Effector CD4-positive, alpha-beta T cell (primary cell): Measurements from ENCODE around the gene S100A4.
"Not testable (repeated sequence)": the region's sequence is repeated elsewhere in the genome, so short reads cannot be mapped to it uniquely, and the experiment has no call there.

Experiments
- DNase-seq: peaks from one replicate; pipeline ENCODE4 v3.0.0-alpha.2; 2020

The S100A4 gene

DNA sequence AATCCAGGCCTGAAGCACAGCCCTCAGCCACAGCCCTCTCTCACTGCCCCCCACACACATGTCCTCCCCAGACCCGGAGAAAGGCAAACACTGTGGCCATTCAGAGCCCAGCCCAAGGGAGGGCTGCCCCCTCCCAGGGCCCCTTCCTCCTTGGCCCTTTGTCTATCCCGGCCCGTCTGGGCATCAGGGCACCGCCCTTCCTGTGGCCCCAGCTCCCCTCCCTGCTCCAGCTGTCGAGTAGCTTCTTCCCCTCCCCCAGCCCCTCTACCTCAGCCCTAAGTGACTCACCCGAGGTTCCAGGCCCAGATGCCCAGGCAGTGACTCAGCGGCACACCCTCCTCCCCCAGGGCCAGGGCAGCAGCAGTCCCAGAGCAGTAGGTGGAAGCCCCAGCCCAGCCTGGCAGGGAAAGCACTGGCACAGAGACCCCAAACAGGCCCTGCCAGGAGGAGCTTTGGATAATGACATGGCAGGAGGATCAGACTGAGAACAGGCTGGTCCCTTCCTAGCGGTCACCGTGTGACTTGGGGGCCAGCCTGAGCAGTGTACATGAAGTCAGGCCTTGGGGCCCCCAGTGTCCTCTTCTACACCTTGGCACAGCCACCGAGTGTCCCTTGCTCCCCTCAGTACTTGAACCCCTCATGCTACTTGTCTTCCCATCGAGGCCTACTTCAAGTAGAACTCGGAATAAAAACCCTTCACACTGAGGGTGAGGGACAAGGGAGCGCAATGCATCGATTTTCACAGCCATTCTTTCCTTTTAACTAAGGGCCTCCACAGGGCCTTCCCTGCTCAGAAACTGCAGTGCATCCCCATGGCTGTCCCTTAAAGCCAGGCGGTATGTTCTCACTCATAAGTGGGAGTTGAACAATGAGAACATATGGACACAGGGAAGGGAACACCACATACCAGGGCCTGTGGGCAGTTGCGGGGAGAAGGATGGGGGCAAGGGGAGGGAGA lies 21.1 kb upstream of the S100A4 start:
- peak; percentile 65 for DNase-seq

- no peak for DNase-seq
Observed at GRCh38 chr1:153565529-153566374, 20.1 kb upstream of the S100A4 start, which contains the start of gene S100A2. Gene S100A2 (minus strand): TSS chr1:153565844. CDS start chr1:153563877, 1,967 bp downstream.

DNA sequence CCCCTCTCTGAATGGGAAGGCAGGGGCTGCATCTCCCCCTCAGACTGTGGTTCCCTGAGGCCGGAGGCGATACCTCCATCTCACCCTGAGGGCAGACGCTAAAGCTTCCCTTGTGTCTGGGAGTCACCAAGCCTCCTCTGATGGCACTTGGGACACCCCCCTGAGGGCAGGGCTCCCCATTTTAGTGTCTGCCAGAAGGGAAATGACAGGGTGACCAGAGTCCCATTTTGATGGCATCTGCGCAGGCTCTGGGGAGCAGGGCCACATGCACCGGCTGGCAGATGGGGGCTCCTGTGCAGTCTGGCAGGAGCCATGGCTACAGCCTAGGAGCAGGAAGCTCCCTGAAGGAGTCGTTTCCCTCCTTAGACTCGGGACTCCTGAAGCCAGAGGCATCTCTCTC lies 18.4 kb upstream of the S100A4 start:
- no peak for DNase-seq

DNA sequence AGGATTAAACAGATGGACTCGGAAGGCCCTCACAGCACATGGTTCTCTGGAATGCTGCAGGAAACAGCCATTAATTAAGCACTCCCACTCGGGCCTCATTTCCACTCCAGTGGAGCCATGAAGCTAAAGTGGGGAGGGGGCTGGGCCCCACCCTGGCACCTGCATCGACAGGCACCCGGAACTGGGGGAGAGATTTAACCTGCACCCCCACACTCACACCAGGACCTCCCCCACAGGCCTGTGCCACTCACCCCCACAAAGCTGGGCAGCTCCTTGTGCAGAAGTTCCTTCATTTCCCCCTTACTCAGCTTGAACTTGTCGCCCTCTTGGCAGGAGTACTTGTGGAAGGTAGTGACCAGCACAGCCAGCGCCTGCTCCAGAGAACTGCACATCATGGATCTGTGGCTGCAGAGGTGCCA lies 17.9 kb upstream of the S100A4 start:
- no peak for DNase-seq

DNA sequence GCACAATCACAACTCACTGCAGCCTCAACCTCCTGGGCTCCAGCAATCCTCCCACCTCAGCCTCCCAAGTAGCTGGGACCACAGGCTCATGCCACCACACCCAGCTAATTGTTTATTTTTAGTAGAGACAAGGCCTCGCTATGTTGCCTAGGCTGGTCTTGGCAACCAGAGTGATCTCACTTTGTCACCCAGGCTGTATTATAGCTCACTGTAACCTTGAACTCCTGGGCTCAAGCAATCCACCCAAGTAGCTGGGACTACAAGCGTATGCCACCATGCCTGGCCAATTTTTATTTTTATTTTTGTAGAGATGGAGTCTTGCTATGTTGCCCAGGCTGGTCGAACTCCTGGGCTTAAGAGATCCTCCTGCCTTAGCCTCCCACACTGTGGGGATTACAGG lies 16.4 kb upstream of the S100A4 start:
- DNase-seq: not testable (repeated sequence)

GRCh38 chr1:153561466-153561985 lies 15.9 kb upstream of the S100A4 start:
- DNase-seq: no peak

- DNase-seq: no peak
Observed at GRCh38 chr1:153560771-153561465, 15.3 kb upstream of the S100A4 start.

GRCh38 chr1:153560241-153560640 lies 14.6 kb upstream of the S100A4 start:
- no peak for DNase-seq

GRCh38 chr1:153557877-153558276 lies 12.3 kb upstream of the S100A4 start:
- no peak for DNase-seq

- no peak for DNase-seq
Observed at GRCh38 chr1:153556348-153556747, 10.7 kb upstream of the S100A4 start.

DNA sequence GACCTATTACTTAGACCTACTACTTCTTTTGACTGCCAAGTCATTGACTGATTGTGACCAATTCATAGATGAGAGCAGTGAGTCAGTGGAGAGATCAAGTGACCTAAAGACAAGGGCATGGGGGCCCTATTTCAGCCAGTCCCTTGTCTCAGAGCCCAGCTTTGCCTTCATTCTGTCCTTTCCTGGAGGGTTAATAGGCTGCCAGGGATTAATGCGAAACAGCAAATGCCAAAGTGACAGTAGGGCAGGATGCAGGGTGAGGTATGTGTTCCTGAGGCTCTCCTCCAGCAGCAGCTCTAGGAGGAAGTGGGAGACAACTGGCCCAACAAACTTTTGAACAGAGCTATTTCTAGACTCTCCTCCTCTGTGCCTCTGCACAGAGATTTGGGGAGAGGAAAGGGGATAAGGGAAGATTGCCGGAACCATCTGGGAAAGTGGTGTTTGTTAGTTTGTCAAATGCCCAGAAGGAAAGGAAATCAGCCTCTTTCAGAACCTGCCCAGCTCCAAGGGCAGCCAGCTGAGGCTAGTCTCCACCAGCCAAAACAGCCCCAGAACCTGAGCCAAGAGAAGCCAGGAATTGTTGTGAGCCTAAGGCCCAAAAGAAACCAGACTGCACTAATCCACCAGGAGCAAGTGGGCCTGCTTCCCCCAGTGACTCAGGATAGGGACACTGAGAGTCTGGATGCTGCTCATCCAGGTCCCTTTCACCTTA lies 8.4 kb upstream of the S100A4 start:
- DNase-seq: no peak

DNA sequence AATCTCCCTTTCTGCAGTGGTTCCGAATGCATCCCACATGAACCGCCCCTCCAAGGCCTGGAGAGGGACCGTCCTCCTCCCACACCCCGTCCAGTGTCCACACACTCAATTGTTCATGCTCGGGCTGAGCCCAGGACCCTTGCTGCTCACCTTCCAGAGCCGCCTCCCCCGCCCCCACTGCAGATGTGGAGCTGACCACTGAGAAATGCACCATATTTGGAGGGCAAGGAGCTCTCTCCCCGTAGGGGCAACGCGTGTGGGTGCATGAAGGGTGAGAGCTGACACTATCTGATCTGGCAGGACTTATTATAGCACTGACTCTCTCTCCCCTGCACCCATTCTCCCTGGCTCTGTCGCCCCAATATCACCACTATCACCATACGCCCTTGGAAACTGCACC lies 7.5 kb upstream of the S100A4 start:
- DNase-seq: no peak

- no peak for DNase-seq
Observed at GRCh38 chr1:153552335-153552734, 6.7 kb upstream of the S100A4 start.

DNA sequence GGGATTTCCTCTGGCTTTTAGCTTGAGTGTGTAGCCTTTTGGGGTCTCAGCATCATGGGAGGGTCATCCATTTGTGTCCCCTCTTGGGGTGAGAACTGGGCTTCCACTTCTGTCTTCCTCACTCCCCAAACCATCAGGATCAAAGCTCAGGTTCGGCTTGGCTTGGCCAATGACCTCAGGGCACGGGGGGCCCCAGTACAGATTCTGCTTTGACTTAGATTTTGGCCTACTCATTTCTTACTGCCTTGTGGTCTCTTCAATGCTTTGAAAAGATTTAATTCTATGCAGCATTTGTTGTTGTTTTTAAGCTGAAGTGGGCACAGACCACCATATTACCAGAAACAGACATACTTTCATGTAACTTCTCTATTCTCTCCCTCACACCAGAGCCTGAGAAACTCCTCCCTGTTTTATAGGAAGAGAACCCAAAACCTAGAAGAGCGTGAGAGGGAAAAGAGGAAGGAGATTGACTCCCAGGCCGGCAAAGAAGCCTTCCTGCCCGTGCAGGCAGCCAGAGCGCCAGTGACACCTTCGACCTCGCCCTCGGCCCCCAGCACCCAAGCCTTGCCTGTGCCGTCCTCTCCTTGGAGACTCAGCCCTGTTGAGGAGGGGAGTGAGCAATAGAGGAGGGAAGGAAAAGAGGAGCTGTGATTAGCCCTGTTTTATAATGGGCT lies 5.4 kb upstream of the S100A4 start:
- no peak for DNase-seq

DNA sequence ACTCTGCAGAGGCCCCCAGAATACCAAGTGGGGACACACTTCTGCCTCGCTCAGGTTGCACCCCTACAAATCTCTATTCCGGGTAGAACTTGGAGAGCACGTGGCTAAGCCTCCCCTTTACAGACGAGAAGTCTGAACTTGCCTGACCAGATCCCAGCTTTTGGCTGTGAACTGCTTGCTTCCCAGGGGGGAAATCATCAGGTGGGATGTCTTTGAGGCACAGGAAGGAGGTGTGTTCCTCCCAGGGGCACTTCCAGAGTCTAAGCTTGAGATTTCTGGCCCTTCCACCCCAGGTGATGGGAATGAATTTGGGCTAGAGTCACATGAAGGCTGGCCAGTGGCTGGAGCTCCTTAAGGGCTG lies 4.8 kb upstream of the S100A4 start:
- DNase-seq: no peak

DNA sequence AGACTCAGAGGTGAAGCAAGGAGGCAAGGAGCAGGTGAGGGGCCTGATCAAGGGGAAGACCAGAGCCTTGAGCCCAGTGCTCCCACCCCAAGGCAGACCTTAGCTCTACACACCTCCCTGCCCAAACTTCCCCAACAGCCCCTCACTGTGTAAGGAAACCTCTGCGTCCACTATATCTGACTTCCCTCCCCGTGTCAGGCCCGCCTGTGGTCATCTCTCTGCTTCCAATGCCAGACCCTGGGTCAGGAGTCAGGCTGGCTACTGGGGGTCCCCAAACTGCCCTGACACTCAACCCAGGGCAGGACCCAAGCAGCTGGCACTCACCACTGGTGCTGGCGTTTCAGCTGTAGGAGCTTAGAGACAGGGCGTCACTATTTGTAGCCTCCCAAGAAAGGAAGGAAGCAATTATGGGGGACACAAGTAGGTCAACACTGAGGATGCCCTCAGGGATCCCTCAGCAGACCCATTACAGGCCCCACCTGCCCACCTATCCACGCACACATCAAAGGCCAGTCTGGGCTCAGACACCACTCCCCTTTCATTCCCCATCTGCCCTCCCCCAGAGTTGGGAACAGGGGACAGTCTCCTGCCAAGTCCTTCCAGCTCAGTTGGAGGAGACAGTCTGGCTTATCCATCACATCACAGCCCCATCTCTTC lies 4.3 kb upstream of the S100A4 start:
- DNase-seq: no peak

- no peak for DNase-seq
Observed at GRCh38 chr1:153548722-153549688, 3.4 kb upstream of the S100A4 start, which contains the start of gene S100A3. Gene S100A3 (minus strand): TSS chr1:153549258. CDS start chr1:153548485, 773 bp downstream.

GRCh38 chr1:153547560-153548551 lies 2.2 kb upstream of the S100A4 start:
- DNase-seq: no peak
